Adipose tissue (tissue), 3 donors: Measurements from ENCODE around the gene ETHE1. TPM values are rescaled to one million over a fixed set of nuclear protein-coding genes. Genes with fewer than 3 reads are reported as not detected.

Source experiments
- H3K27ac ChIP-seq: one replicate; pipeline ENCODE4 v1.5.1; 2013; ENCODE audit warnings: low read depth, low read length
- WGBS, 3 donors: extraction: QIAGEN DNeasy Blood & Tissue Kit; methylation state at CpG; one replicate each; pipeline ENCODE4 v1.1.7; 2013; 5-methylcytosine and 5-hydroxymethylcytosine counted together
- polyA plus RNA-seq, 3 donors: library from polyadenylated mRNA; stranded (reverse); fragments of 200-250 nt; gene quantifications; one replicate each; pipeline ENCODE4 v1.2.3, GENCODE V29; 2013
- donor health status: healthy with polysubstance abuse.
- donor health status: Bipolar disorder and iron deficiency.
- donor health status: healthy.

The ETHE1 gene
- polyA plus RNA-seq, 3 donors, result 43.0 to 60.7 (median 50.5) TPM

- 91 to 95% (median 93%) methylated on average over 14 to 15 of the region's 15 CpGs for WGBS, 3 donors
- no peak overlapping the region for H3K27ac ChIP-seq
These were observed 47.8 kb downstream of the ETHE1 start for GRCh38 chr19:43479226-43479625.

GRCh38 chr19:43478323-43478722 is 48.7 kb downstream of the ETHE1 start:
- no peak overlapping the region for H3K27ac ChIP-seq
- WGBS, 3 donors, result 92 to 95% (median 94%) methylated on average over 3 of the region's 3 CpGs

GRCh38 chr19:43476606-43477005 is 50.4 kb downstream of the ETHE1 start:
- H3K27ac ChIP-seq, result no peak overlapping the region

GRCh38 chr19:43474986-43475705 is 51.9 kb downstream of the ETHE1 start:
- peak overlapping the region; percentile 18 for H3K27ac ChIP-seq
- WGBS, 3 donors, result 3 to 4% (median 3%) methylated on average over 45 to 46 of the region's 46 CpGs

- no peak overlapping the region for H3K27ac ChIP-seq
- 63 to 85% (median 69%) methylated on average over 4 of the region's 4 CpGs for WGBS, 3 donors
These were observed 52.5 kb downstream of the ETHE1 start for GRCh38 chr19:43474487-43474886.

GRCh38 chr19:43471091-43471490 is 55.9 kb downstream of the ETHE1 start:
- WGBS, 3 donors, result 64 to 85% (median 83%) methylated on average over 5 of the region's 5 CpGs
- no peak overlapping the region for H3K27ac ChIP-seq

- 60 to 78% (median 77%) methylated on average over 9 to 10 of the region's 10 CpGs for WGBS, 3 donors
These were observed 56.7 kb downstream of the ETHE1 start for GRCh38 chr19:43470288-43470687.

GRCh38 chr19:43469160-43469480 is 57.9 kb downstream of the ETHE1 start:
- WGBS, 3 donors, result 46 to 68% (median 57%) methylated on average over 1 of the region's 1 CpG
- no peak overlapping the region for H3K27ac ChIP-seq

More at GRCh38 chr19:43470288-43470687, 56.7 kb downstream of the ETHE1 start:
- no peak overlapping the region for H3K27ac ChIP-seq

GRCh38 chr19:43468354-43469159 is 58.4 kb downstream of the ETHE1 start:
- WGBS, 3 donors, result 95 to 99% (median 96%) methylated on average over 4 of the region's 4 CpGs
- no peak overlapping the region for H3K27ac ChIP-seq

GRCh38 chr19:43467730-43468129 is 59.3 kb downstream of the ETHE1 start:
- H3K27ac ChIP-seq, result no peak overlapping the region
- WGBS, 3 donors, result 72 to 78% (median 74%) methylated on average over 4 of the region's 4 CpGs

GRCh38 chr19:43467276-43467675 is 59.7 kb downstream of the ETHE1 start:
- no peak overlapping the region for H3K27ac ChIP-seq

GRCh38 chr19:43466793-43467192 is 60.2 kb downstream of the ETHE1 start:
- no peak overlapping the region for H3K27ac ChIP-seq
- WGBS, 3 donors, result 91 to 100% (median 97%) methylated on average over 1 of the region's 1 CpG

More at GRCh38 chr19:43467276-43467675, 59.7 kb downstream of the ETHE1 start:
- 80 to 85% (median 82%) methylated on average over 6 of the region's 6 CpGs for WGBS, 3 donors

GRCh38 chr19:43465468-43466120 is 61.4 kb downstream of the ETHE1 start, which contains the start of gene LYPD3:
TSS of gene LYPD3 (minus strand) at chr19:43465608. CDS start at chr19:43465571, 37 bp downstream.
- no peak within 1 kb of the TSS for H3K27ac ChIP-seq
- WGBS, 3 donors, result 31 to 40% (median 39%) methylated on average over 24 of the region's 24 CpGs

- H3K27ac ChIP-seq, result no peak overlapping the region
- WGBS, 3 donors, result 10 to 13% (median 11%) methylated on average over 33 of the region's 33 CpGs
These were observed 62.7 kb downstream of the ETHE1 start for GRCh38 chr19:43464134-43464775.

GRCh38 chr19:43463381-43464133 is 63.4 kb downstream of the ETHE1 start:
- WGBS, 3 donors, result 0% methylated on average over 56 to 57 of the region's 57 CpGs
- no peak overlapping the region for H3K27ac ChIP-seq

GRCh38 chr19:43462785-43463380 is 64.1 kb downstream of the ETHE1 start:
- no peak overlapping the region for H3K27ac ChIP-seq
- 8 to 14% (median 11%) methylated on average over 33 of the region's 33 CpGs for WGBS, 3 donors

GRCh38 chr19:43462383-43462782 is 64.6 kb downstream of the ETHE1 start:
- 86 to 93% (median 91%) methylated on average over 7 of the region's 7 CpGs for WGBS, 3 donors
- H3K27ac ChIP-seq, result no peak overlapping the region

- WGBS, 3 donors, result 92% methylated on average over 12 of the region's 12 CpGs
These were observed 65.7 kb downstream of the ETHE1 start for GRCh38 chr19:43461303-43461702.

More at GRCh38 chr19:43461303-43461702, 65.7 kb downstream of the ETHE1 start:
- no peak overlapping the region for H3K27ac ChIP-seq
